HG03432 (cell line): ENCODE results near the gene GIPC3.

Experiments used
- ATAC-seq: cut with Tn5 transposase; IDR thresholded peaks from one replicate; pipeline ENCODE4 v1.9.1; 2021; ENCODE audit warnings: mild to moderate bottlenecking, moderate library complexity; ENCODE audit not compliant: unreplicated experiment

GIPC3 gene

GRCh38 chr19:3604227-3604986 is 19.1 kb downstream of the GIPC3 start:
- no peak for ATAC-seq

GRCh38 chr19:3604987-3605343 is 19.7 kb downstream of the GIPC3 start:
- ATAC-seq, result no peak

GRCh38 chr19:3605361-3605760 is 20.1 kb downstream of the GIPC3 start:
- ATAC-seq, result no peak

GRCh38 chr19:3605770-3606169 is 20.5 kb downstream of the GIPC3 start:
- ATAC-seq, result no peak

GRCh38 chr19:3606174-3606689 is 21.0 kb downstream of the GIPC3 start:
- ATAC-seq, result no peak

- ATAC-seq, result no peak
Measured at GRCh38 chr19:3606690-3607289, 21.5 kb downstream of the GIPC3 start, which contains the start of gene TBXA2R. Gene TBXA2R, minus strand, starts transcription at chr19:3606875. Its CDS starts 6,241 bp downstream, at chr19:3600634.

- no peak for ATAC-seq
Measured at GRCh38 chr19:3607303-3608078, 22.2 kb downstream of the GIPC3 start.

GRCh38 chr19:3608079-3608641 is 22.9 kb downstream of the GIPC3 start:
- ATAC-seq, result no peak

GRCh38 chr19:3608750-3609322 is 23.6 kb downstream of the GIPC3 start:
- no peak for ATAC-seq

- ATAC-seq, result no peak
Measured at GRCh38 chr19:3609779-3610719, 24.8 kb downstream of the GIPC3 start.

- ATAC-seq, result no peak
Measured at GRCh38 chr19:3610745-3611717, 25.8 kb downstream of the GIPC3 start.

- ATAC-seq, result no peak
Measured at GRCh38 chr19:3611841-3612240, 26.6 kb downstream of the GIPC3 start.

- ATAC-seq, result no peak
Measured at GRCh38 chr19:3612330-3612729, 27.1 kb downstream of the GIPC3 start.

GRCh38 chr19:3612901-3613741 is 27.8 kb downstream of the GIPC3 start:
- ATAC-seq, result no peak

- ATAC-seq, result no peak
Measured at GRCh38 chr19:3613818-3614661, 28.8 kb downstream of the GIPC3 start.

- ATAC-seq, result no peak
Measured at GRCh38 chr19:3614858-3615505, 29.7 kb downstream of the GIPC3 start.
